Liver (tissue), 9 donors: Measurements from ENCODE around the gene DSCAML1. TPM values are rescaled to one million over a fixed set of nuclear protein-coding genes. Genes with fewer than 3 reads are reported as not detected.

Source experiments
- DNase-seq: peaks from one replicate; pipeline ENCODE4 v3.0.0-alpha.2; 2017; ENCODE audit warnings: low spot score
- H3K27ac ChIP-seq, 2 donors: one replicate each; pipeline ENCODE4 v1.7.0; 2013; ENCODE audit warnings: inconsistent platforms in 2 of 2, low read length in 2 of 2, control low read depth in 1 of 2, low read depth in 1 of 2, mild to moderate bottlenecking in 1 of 2
- H3K27me3 ChIP-seq, 4 donors: one replicate each; pipeline versions ENCODE4 v1.6.1 to v1.7.0; 2013; ENCODE audit warnings: low read length in 3 of 4, inconsistent platforms in 1 of 4, mild to moderate bottlenecking in 1 of 4, moderate library complexity in 1 of 4; ENCODE audit not compliant: control insufficient read depth in 4 of 4, insufficient read depth in 4 of 4
- H3K36me3 ChIP-seq, 4 donors: one replicate each; pipeline versions ENCODE4 v1.6.1 to v1.7.0; 2013; ENCODE audit warnings: low read length in 3 of 4, mild to moderate bottlenecking in 3 of 4, low read depth in 1 of 4, moderate library complexity in 1 of 4; ENCODE audit not compliant: control insufficient read depth in 4 of 4, insufficient read depth in 3 of 4
- H3K4me1 ChIP-seq, 4 donors: one replicate each; pipeline versions ENCODE4 v1.6.1 to v1.7.0; 2013; ENCODE audit warnings: low read length in 3 of 4, mild to moderate bottlenecking in 3 of 4, moderate library complexity in 1 of 4; ENCODE audit not compliant: control insufficient read depth in 4 of 4, insufficient read depth in 4 of 4
- H3K4me3 ChIP-seq, 3 donors: one replicate each; pipeline versions ENCODE4 v1.6.1 to v1.7.0; 2013; ENCODE audit warnings: low read length in 3 of 3, control low read depth in 1 of 3, low read depth in 1 of 3, mild to moderate bottlenecking in 1 of 3
- H3K9ac ChIP-seq, 2 donors: one replicate each; pipeline ENCODE4 v1.7.0; 2013; ENCODE audit warnings: low read length in 2 of 2, mild to moderate bottlenecking in 2 of 2, moderate library complexity in 2 of 2, control low read depth in 1 of 2, low read depth in 1 of 2
- H3K9me3 ChIP-seq, 4 donors: one replicate each; pipeline versions ENCODE4 v1.6.1 to v1.7.0; 2013; ENCODE audit warnings: low read length in 3 of 4; ENCODE audit not compliant: control insufficient read depth in 4 of 4
- EGR1 ChIP-seq, 2 donors: IDR thresholded peaks; 2 replicates each; pipeline ENCODE4 v1.6.1; 2016 to 2018; ENCODE audit warnings: antibody characterized with exemption in 2 of 2, low read depth in 2 of 2
- FOXA1 ChIP-seq: IDR thresholded peaks from 2 replicates; pipeline ENCODE4 v1.6.1; 2016; ENCODE audit warnings: antibody characterized with exemption
- FOXA2 ChIP-seq: IDR thresholded peaks from 2 replicates; pipeline ENCODE4 v1.6.1; 2016; ENCODE audit warnings: antibody characterized with exemption
- GABPA ChIP-seq, 2 donors: IDR thresholded peaks in 1 of 2; conservative IDR thresholded peaks in 1 of 2; 2 replicates each; pipeline ENCODE4 v1.6.1; 2016; ENCODE audit warnings: antibody characterized with exemption in 2 of 2, mild to moderate bottlenecking in 1 of 2, moderate library complexity in 1 of 2
- HNF4A ChIP-seq, 2 donors: conservative IDR thresholded peaks; 2 replicates each; pipeline ENCODE4 v1.6.1; 2016; ENCODE audit warnings: antibody characterized with exemption in 2 of 2, mild to moderate bottlenecking in 2 of 2
- HNF4G ChIP-seq: IDR thresholded peaks from 2 replicates; pipeline ENCODE4 v1.6.1; 2016; ENCODE audit warnings: antibody characterized with exemption
- JUND ChIP-seq, 2 donors: IDR thresholded peaks; 2 replicates each; pipeline ENCODE4 v1.6.1; 2016; ENCODE audit warnings: antibody characterized with exemption in 2 of 2
- NR2F2 ChIP-seq: IDR thresholded peaks from 2 replicates; pipeline ENCODE4 v1.6.1; 2016; ENCODE audit warnings: antibody characterized with exemption
- RAD21 ChIP-seq, 2 donors: IDR thresholded peaks; 2 replicates each; pipeline ENCODE4 v1.6.1; 2016; ENCODE audit warnings: antibody characterized with exemption in 2 of 2, mild to moderate bottlenecking in 2 of 2
- RXRA ChIP-seq, 2 donors: IDR thresholded peaks; 2 replicates each; pipeline ENCODE4 v1.6.1; 2017 to 2018; ENCODE audit warnings: antibody characterized with exemption in 2 of 2, mild to moderate bottlenecking in 1 of 2
- SP1 ChIP-seq: IDR thresholded peaks from 2 replicates; pipeline ENCODE4 v1.6.1; 2018; ENCODE audit warnings: antibody characterized with exemption, mild to moderate bottlenecking
- TAF1 ChIP-seq: conservative IDR thresholded peaks from 2 replicates; pipeline ENCODE4 v1.6.1; 2016; ENCODE audit warnings: antibody characterized with exemption, mild to moderate bottlenecking
- YY1 ChIP-seq: IDR thresholded peaks from 2 replicates; pipeline ENCODE4 v1.6.1; 2016; ENCODE audit warnings: antibody characterized with exemption, mild to moderate bottlenecking
- WGBS: extraction: QIAGEN DNeasy Blood & Tissue Kit; methylation state at CpG from one replicate; pipeline ENCODE4 v1.1.7; 2013; 5-methylcytosine and 5-hydroxymethylcytosine counted together
- polyA plus RNA-seq, 2 donors: library from polyadenylated mRNA; stranded (reverse) in 1 of 2; unstranded in 1 of 2; fragments of 200-250 nt in 1 of 2; fragments of >200 nt in 1 of 2; fragmentation: Nextera tagmentation in 1 of 2; extraction: Ambion mirVana in 1 of 2; gene quantifications; one replicate each; pipeline versions ENCODE4 v1.2.1 to v1.2.3, GENCODE V29; 2013 to 2015
- total RNA-seq, 2 donors: library from RNA; depleted of rRNA; stranded (reverse); fragments of >200 nt; gene quantifications; one replicate each; pipeline ENCODE4 v1.2.3, GENCODE V29; 2014
- TF ChIP-seq, protein P1 (sequence below): IDR thresholded peaks from 2 replicates; pipeline ENCODE4 v1.6.1; 2016; ENCODE audit warnings: antibody characterized with exemption
- TF ChIP-seq, protein P2 (sequence below): IDR thresholded peaks from 2 replicates; pipeline ENCODE4 v1.6.1; 2016; ENCODE audit warnings: antibody characterized with exemption
- TF ChIP-seq, protein P3 (sequence below): IDR thresholded peaks from 2 replicates; pipeline ENCODE4 v1.6.1; 2016; ENCODE audit warnings: antibody characterized with exemption
- TF ChIP-seq, protein P4 (sequence below): fragments of 150-350 bp; IDR thresholded peaks from 2 replicates; pipeline ENCODE4 v1.5.1; 2017; ENCODE audit warnings: improper control_type of control experiment, low read depth, low read length; ENCODE audit not compliant: missing input control
- donor health status: healthy.
- donor health status: healthy.
- donor health status: healthy.
- donor health status: healthy.
- donor health status: healthy.

DSCAML1 gene
- total and polyA plus RNA-seq, 4 donors = 0.07 to 0.42 (median 0.20) TPM

DNA sequence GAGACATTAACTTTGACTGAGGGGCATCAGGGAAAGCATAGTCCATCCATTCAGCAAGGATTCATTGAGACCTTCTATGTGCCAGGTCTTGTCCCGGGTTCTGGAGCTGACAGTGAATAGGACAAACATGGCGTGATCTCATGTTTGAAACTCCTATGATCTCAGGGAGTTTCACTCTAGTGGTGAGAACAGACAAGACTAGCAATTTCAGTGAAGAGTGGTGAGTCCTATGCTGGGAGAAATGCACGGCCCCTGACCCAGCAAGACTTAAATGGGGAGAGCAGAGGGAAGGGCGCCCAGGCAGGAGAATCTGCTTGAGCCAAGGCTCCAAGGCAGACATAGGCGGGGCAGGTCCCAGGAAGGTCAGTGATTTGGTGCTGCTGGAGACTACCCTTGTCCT, 313.6 kb downstream of the DSCAML1 start:
- TF ChIP-seq RXRA (IDR thresholded peaks at IDR 0.05) (no peak), GABPA (IDR thresholded peaks at IDR 0.05 in 1 of 2, conservative IDR thresholded peaks at IDR 0.05 in 1 of 2) (no peak), EGR1 (IDR thresholded peaks at IDR 0.05; ENCODE audit: low read depth in 2 of 2) (no peak), HNF4A (conservative IDR thresholded peaks at IDR 0.05) (no peak), RAD21 (IDR thresholded peaks at IDR 0.05) (no peak), FOXA1 (no peak), NR2F2 (no peak), YY1 (no peak), JUND (IDR thresholded peaks at IDR 0.05) (no peak)
- TF ChIP-seq, protein P1, sequence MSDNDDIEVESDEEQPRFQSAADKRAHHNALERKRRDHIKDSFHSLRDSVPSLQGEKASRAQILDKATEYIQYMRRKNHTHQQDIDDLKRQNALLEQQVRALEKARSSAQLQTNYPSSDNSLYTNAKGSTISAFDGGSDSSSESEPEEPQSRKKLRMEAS = no peak
- TF ChIP-seq, protein P2, sequence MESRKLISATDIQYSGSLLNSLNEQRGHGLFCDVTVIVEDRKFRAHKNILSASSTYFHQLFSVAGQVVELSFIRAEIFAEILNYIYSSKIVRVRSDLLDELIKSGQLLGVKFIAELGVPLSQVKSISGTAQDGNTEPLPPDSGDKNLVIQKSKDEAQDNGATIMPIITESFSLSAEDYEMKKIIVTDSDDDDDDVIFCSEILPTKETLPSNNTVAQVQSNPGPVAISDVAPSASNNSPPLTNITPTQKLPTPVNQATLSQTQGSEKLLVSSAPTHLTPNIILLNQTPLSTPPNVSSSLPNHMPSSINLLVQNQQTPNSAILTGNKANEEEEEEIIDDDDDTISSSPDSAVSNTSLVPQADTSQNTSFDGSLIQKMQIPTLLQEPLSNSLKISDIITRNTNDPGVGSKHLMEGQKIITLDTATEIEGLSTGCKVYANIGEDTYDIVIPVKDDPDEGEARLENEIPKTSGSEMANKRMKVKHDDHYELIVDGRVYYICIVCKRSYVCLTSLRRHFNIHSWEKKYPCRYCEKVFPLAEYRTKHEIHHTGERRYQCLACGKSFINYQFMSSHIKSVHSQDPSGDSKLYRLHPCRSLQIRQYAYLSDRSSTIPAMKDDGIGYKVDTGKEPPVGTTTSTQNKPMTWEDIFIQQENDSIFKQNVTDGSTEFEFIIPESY = no peak
- TF ChIP-seq, protein P3, sequence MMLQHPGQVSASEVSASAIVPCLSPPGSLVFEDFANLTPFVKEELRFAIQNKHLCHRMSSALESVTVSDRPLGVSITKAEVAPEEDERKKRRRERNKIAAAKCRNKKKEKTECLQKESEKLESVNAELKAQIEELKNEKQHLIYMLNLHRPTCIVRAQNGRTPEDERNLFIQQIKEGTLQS = no peak
- TF ChIP-seq, protein P4, sequence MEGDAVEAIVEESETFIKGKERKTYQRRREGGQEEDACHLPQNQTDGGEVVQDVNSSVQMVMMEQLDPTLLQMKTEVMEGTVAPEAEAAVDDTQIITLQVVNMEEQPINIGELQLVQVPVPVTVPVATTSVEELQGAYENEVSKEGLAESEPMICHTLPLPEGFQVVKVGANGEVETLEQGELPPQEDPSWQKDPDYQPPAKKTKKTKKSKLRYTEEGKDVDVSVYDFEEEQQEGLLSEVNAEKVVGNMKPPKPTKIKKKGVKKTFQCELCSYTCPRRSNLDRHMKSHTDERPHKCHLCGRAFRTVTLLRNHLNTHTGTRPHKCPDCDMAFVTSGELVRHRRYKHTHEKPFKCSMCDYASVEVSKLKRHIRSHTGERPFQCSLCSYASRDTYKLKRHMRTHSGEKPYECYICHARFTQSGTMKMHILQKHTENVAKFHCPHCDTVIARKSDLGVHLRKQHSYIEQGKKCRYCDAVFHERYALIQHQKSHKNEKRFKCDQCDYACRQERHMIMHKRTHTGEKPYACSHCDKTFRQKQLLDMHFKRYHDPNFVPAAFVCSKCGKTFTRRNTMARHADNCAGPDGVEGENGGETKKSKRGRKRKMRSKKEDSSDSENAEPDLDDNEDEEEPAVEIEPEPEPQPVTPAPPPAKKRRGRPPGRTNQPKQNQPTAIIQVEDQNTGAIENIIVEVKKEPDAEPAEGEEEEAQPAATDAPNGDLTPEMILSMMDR = no peak
- Histone ChIP-seq H3K4me3 (no peak overlapping the region), H3K9me3 (no peaks in the 10 kb centered on the region), H3K36me3 (no peaks in the 10 kb centered on the region), H3K9ac (no peak overlapping the region), H3K4me1 (no peaks in the 10 kb centered on the region), H3K27me3 (no peaks in the 10 kb centered on the region), H3K27ac (no peak overlapping the region)
- no peak for DNase-seq
- 89% methylated on average over 5 of the region's 5 CpGs for WGBS

DNA sequence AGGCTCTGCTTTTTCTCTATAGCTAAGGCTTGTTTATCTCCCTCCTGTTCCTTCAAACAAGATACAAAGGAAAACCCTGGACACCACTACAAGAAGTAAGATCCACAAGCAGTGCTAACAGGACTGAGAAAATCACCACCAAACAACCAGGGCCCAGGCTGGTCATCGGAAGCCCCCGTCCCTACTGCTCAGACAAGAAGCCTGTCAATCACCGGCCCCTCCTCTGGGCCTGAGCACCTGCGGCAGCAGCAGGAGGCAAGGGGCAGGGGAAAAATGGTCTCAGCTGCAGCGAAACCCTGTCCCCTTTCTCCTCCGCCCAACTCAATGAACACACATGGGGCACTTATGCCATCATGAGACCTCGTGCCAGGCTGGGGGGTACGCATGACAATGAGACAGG, 314.1 kb downstream of the DSCAML1 start:
- WGBS = 81% methylated on average over 8 of the region's 8 CpGs
- TF ChIP-seq, protein P4 = no peak
- TF ChIP-seq, protein P2 = no peak
- no peak for TF ChIP-seq RXRA (IDR thresholded peaks at IDR 0.05)
- no peak for TF ChIP-seq SP1
- TF ChIP-seq EGR1 (IDR thresholded peaks at IDR 0.05; ENCODE audit: low read depth in 2 of 2) = no peak
- TF ChIP-seq YY1 = no peak
- TF ChIP-seq TAF1 = no peak
- no peak for TF ChIP-seq HNF4G
- no peak for TF ChIP-seq FOXA2
- TF ChIP-seq JUND (IDR thresholded peaks at IDR 0.05) = no peak
- TF ChIP-seq, protein P3 = no peak
- no peak for TF ChIP-seq FOXA1
- no peak for TF ChIP-seq RAD21 (IDR thresholded peaks at IDR 0.05)
- TF ChIP-seq GABPA (IDR thresholded peaks at IDR 0.05 in 1 of 2, conservative IDR thresholded peaks at IDR 0.05 in 1 of 2) = no peak
- no peak for DNase-seq

More for the DNA sequence above, 314.1 kb downstream of the DSCAML1 start:
- no peaks in the 10 kb centered on the region for H3K27me3 ChIP-seq
- H3K27ac ChIP-seq = no peak overlapping the region
- H3K4me1 ChIP-seq = no peaks in the 10 kb centered on the region
- no peak overlapping the region for H3K4me3 ChIP-seq
- H3K9me3 ChIP-seq = no peaks in the 10 kb centered on the region
- no peak overlapping the region for H3K9ac ChIP-seq
- H3K36me3 ChIP-seq = no peaks in the 10 kb centered on the region
